HG03135 (cell line): ENCODE measurements around the gene CHMP1A.

ENCODE experiments used
- ATAC-seq: cut with Tn5 transposase; IDR thresholded peaks from one replicate; pipeline ENCODE4 v1.9.1; 2021; ENCODE audit warnings: mild to moderate bottlenecking, moderate library complexity; ENCODE audit not compliant: unreplicated experiment

Gene CHMP1A

DNA sequence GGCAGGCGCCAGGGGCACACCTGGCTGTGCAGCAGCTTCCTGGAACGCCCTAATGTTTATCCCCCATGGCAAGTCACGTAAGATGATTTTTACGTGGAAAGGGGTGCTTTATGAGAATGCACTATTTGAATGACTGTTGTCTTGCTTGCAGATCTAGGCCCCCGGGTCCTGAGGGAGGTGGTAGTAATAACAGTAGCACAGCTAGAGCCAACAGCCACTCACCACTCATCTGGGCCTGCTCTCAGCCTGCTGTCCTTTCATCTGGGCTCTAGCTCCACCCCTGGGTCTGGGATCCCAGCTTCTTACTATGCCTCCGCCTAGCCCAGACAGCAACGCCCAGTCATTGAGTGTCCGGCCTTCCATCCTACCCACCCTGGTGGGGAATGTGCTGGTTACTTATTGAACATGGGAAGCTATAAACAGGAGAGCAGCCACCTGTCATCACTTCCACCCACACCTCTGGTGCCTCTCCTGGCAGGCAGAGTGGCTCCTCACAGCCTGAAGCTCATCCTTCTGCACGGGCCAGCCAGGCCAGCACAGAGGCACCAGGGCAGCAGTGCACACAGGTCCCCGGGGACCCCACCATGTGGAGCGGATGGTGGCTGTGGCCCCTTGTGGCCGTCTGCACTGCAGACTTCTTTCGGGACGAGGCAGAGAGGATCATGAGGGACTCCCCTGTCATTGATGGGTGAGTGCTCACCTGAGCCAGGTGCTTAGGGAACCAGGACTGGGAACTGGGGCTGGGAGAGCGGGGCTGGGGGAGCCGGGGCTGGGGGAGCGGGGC lies 27.5 kb downstream of the CHMP1A start:
- ATAC-seq, result no peak

GRCh38 chr16:89624777-89625761 lies 32.4 kb downstream of the CHMP1A start:
- ATAC-seq, result no peak

DNA sequence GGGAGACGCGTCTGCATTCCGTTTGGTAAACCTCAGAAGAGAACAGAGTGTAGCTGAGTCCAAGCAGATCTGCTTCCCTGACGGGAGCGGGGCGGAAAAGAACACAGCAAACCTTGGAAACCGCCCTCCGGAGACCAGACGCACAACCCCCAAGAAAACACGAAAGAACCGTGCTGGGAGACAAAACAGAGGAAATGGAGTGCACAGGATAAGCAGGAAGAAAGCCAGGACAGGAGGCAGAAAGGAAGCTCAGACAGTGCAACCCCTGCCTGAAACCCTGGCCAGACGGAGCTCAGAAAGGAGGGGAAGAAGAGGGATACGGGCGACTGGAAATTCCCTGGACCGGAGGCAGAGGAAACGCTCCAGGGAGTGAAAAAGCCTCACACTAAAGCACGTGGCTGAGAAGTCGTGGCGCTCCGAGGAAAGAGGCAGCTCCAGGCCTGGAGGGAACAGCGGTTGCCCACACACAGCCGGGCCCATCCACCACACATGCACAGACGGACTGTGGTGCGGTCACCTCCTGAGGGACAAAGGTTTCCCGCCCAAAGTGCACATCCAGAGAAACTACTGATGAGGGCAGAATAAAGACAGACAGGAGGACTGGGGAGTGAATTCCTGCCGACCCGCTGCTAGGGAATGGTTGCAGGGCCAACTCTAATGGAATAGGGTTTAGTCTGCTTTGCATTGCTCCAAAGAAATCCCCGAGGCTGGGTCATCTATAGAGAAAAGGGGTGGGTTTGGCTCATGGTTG lies 33.8 kb downstream of the CHMP1A start:
- no peak for ATAC-seq

GRCh38 chr16:89621698-89622409 lies 35.7 kb downstream of the CHMP1A start:
- ATAC-seq, result no peak

GRCh38 chr16:89621136-89621697 lies 36.3 kb downstream of the CHMP1A start:
- ATAC-seq, result no peak

DNA sequence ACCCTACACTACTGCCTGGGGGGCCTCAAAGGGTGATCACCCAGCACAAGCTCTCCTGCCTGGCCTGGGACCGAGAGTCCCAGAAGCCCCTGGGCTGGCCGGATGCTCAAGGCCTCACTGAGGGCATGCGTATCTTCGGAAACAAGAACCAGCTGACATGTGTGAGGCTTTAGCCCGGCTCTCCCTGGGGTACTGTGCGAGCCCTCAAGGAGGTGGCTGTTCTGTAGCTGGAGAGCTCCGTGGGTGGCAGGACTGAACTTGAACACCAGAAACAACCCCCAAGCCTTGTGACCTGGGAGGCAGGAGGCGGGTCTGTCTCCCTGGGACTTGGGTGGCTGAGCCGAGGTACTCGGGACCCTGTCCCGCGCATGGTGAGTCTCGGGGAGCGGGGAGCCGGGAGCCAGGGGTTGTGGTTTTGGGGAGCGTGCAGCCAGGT lies 37.1 kb downstream of the CHMP1A start:
- ATAC-seq, result no peak

- no peak for ATAC-seq
Observed at GRCh38 chr16:89619840-89620239, 37.7 kb downstream of the CHMP1A start.

DNA sequence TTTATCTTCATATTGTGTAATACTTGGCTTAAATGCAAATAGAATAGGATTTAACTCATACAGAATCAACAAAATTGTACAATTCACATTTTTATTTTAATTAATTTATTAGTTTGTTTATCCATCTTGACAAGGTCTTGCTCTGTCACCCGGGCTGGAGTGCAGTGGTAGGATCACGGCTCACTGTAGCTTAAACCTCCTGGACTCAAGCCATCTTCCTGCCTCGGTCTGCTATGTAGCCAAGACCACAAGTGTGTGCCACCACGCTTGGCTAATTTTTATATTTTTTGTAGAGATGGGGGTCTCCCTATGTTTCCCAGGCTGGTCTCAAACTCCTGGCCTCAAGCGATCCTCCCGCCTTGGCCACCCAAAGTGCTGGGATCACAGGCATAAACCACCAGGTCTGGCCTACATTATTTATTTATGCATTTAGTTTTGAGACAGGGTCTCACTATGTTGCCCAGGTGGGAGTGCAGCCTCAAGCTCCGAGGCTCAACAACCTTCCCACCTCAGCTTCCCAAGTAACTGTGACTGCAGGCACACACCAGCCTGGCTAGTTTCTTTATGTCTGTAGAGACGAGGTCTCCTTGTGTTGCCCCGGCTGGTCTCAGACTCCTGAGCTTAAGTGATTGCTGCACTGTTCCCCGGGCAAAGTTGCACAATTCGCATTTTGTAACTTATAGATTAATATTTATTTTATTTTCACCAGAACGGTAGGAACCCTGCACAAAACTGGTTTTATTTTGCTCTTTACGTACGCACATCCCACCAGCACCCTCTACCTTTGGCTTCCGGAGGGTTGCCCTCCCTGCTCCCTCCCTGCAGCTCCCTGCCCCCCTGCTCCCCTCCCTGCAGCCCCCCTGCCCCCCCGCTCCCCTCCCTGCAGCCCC lies 39.2 kb downstream of the CHMP1A start:
- no peak for ATAC-seq

DNA sequence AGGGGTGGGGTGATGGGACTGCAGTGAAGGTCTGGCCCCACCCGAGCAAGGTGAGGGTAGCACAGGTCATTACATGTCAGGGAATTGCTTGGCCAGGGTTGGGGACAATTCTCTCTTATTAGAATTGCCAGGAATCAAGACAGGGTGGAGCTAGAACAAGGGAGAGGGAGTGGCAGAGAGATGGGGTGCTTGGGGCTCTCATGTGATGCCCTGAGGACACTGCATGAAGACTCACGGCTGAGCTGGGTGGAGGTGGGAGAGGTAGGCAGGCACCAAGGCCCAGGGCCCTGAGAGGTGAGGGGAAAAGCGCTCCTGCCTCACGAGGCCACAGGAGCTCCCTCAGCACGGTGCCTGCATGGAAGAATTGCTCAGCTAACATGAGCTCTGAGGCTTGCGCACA lies 40.5 kb downstream of the CHMP1A start:
- no peak for ATAC-seq

DNA sequence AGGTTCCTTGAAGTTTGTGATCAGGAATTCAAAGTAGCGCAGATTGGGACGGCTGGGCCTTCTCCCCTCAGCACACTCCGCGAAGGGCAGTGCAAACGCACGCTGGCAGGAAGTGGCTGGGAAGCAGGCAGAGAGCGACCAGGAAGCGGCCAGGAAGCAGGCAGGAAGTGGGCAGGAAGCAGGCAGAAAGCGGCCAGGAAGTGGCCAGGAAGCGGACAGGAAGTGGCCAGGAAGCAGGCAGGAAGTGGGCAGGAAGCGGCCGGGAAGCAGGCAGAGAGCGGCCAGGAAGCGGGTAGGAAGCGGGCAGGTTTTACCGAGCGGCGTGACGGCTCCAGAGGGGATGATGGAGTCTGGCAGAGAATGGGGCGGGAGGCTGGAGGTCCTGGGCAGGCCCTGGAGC lies 40.9 kb downstream of the CHMP1A start:
- no peak for ATAC-seq

GRCh38 chr16:89615596-89616090 lies 41.9 kb downstream of the CHMP1A start:
- ATAC-seq, result no peak

GRCh38 chr16:89615176-89615575 lies 42.3 kb downstream of the CHMP1A start:
- ATAC-seq, result no peak

DNA sequence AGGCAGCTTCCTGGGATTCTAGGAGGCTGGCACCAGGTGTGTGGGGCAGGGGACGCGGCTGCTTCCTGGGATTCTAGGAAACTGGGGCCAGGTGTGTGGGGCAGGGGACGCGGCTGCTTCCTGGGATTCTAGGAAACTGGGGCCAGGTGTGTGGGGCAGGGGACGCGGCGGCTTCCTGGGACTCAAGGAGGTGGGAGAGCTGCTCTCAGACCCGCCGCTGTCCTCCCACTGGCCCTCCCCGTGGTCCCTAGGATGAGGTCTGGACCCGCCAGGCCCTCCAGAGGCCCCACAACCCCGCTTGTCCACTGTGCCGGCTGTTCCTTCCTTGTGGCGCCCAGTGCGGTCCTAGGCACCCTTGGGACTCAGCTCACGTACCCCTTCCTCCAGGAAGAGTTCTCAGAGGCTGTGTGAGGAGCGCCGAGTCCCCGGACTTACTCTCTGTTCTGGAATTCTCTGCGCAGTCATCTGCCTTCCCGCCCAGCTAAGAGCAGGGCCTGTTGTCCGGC lies 43.5 kb downstream of the CHMP1A start:
- ATAC-seq, result no peak

DNA sequence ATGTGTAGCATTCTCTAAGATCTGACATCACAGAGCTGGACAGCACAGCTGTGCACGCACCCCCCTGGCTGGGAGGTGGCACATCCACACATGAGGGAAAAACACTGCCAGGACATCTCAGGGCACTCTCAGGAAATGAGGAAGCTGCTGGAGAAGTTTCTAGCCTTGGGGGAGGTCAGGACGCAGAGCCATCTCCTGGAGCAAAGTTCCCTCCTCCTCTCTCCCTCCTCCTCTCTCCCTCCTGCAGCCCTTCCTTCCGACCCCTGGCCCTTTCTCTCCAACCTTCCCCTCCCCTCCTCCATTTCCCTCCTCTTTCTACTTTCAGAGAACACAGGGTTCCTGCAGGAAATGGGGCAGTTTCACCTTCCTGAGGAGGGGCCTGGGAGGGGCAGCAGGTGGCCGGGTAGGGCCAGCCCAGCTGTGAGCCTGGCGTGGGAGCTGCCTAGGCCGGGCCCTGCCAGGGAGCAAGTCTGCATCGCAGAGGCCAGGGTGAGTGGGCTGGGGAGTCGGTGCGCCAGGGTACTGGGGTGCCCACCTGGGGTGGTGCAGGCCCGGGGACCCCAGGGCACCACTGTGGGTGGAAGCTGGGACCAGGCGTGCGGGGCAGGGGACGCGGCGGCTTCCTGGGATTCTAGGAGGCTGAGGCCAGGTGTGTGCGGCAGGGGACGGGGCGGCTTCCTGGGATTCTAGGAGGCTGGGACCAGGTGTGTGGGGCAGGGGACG lies 44.1 kb downstream of the CHMP1A start, which contains the start of gene DPEP1:
TSS of gene DPEP1 (plus strand) at position 412 of the 723 bp plus-strand sequence. CDS start 16,769 bp downstream, outside the sequence.
- ATAC-seq, result no peak

DNA sequence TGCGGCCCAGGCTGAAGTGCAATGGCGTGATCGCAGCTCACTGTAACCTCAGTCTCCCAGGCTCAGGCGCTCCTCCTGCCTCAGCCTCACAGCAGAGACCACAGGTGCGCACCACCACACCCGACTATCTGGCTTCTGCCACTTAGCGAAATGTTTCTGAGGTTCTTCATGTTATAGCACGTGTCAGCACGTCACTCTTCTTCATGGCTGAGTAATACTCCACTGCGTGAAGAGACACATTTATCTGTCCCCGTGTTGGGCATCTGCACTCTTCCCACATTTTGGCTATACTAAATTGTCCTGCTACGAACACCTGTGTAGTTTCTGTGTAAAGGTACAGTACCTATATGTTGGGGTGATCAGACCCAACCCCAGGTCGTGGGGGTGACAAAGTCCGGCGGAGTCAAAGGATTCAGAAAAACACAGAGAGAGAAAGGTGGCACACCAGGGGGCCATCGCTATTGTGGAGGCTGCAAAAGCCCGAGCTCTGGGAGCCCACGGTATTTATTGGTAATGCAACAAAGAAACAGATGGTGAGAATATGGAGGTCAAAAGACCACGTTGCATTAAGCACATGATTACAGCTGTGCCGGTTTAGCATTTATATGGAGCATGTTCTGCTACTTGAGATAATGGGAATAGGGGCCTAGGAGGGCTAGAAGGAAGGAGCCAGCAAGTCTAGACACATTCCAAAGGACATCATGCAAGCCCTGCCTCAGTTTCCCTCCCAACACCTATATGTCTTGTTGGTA lies 44.9 kb downstream of the CHMP1A start:
- ATAC-seq, result no peak

- no peak for ATAC-seq
Observed at GRCh38 chr16:89610108-89610453, 47.4 kb downstream of the CHMP1A start.
